OCI-LY1 (cell line): Measurements from ENCODE around the gene TEX28.

ENCODE experiments used
- H2AFZ ChIP-seq: fragments of 200-600 bp; sonication (generic), shearing (Covaris generic); 2 replicates; pipeline ENCODE4 v1.6.0; 2014; ENCODE audit warnings: antibody characterized with exemption, mild to moderate bottlenecking, low read length
- H3F3A ChIP-seq: fragments of 200-600 bp; sonication (generic), shearing (Covaris generic); 2 replicates; pipeline ENCODE4 v1.6.0; 2014; ENCODE audit warnings: mild to moderate bottlenecking, antibody characterized with exemption, low read length, moderate library complexity; ENCODE audit not compliant: insufficient read depth
- H3K27ac ChIP-seq: fragments of 200-600 bp; sonication (generic); 2 replicates; pipeline ENCODE4 v1.5.1; 2014; ENCODE audit warnings: low read length, mixed run types, mild to moderate bottlenecking, low read depth; ENCODE audit not compliant: poor library complexity, severe bottlenecking
- H3K27me3 ChIP-seq: fragments of 200-600 bp; sonication (generic); 2 replicates; pipeline ENCODE4 v1.6.0; 2014; ENCODE audit warnings: antibody characterized with exemption, mild to moderate bottlenecking, low read length, moderate library complexity; ENCODE audit not compliant: insufficient read depth
- H3K36me3 ChIP-seq: fragments of 200-600 bp; sonication (generic); 2 replicates; pipeline ENCODE4 v1.6.1; 2014; ENCODE audit warnings: mild to moderate bottlenecking, antibody characterized with exemption, low read length, moderate library complexity, mixed read lengths; ENCODE audit not compliant: insufficient read depth
- H3K4me1 ChIP-seq: fragments of 200-600 bp; sonication (generic); 2 replicates; pipeline ENCODE4 v1.5.1; 2014; ENCODE audit warnings: mild to moderate bottlenecking, low read length, moderate library complexity; ENCODE audit not compliant: insufficient read depth, severe bottlenecking
- H3K4me2 ChIP-seq: fragments of 200-600 bp; sonication (generic), shearing (Covaris generic); 2 replicates; pipeline ENCODE4 v1.6.1; 2014; ENCODE audit warnings: low read length
- H3K4me3 ChIP-seq: fragments of 200-600 bp; sonication (generic); 2 replicates; pipeline ENCODE4 v1.5.1; 2014; ENCODE audit warnings: low read length, low read depth, mild to moderate bottlenecking, mixed read lengths; ENCODE audit not compliant: poor library complexity, severe bottlenecking
- H3K79me2 ChIP-seq: fragments of 200-600 bp; shearing (Covaris generic); 2 replicates; pipeline ENCODE4 v1.6.1; 2016; ENCODE audit warnings: mixed run types, low read length, mixed read lengths; ENCODE audit not compliant: insufficient read depth
- H3K9ac ChIP-seq: fragments of 200-600 bp; sonication (generic), shearing (Covaris generic); 2 replicates; pipeline ENCODE4 v1.6.1; 2014; ENCODE audit warnings: mild to moderate bottlenecking, low read length, mixed read lengths
- H3K9me2 ChIP-seq: fragments of 200-600 bp; sonication (generic), shearing (Covaris generic); 2 replicates; pipeline ENCODE4 v1.6.1; 2014; ENCODE audit warnings: low read depth, mild to moderate bottlenecking, low read length, mixed read lengths
- H3K9me3 ChIP-seq: fragments of 200-600 bp; shearing (Covaris generic); 2 replicates; pipeline ENCODE4 v1.6.1; 2014; ENCODE audit warnings: low read length, mixed read lengths
- H4K20me1 ChIP-seq: fragments of 200-600 bp; sonication (generic), shearing (Covaris generic); 2 replicates; pipeline ENCODE4 v1.6.0; 2016; ENCODE audit warnings: mild to moderate bottlenecking, low read length; ENCODE audit not compliant: insufficient read depth
- EZH2 ChIP-seq: fragments of 200-600 bp; sonication (generic), shearing (Covaris generic); IDR thresholded peaks from 2 replicates; pipeline ENCODE4 v1.8.0; 2017; ENCODE audit warnings: borderline replicate concordance, mixed run types, mild to moderate bottlenecking, antibody characterized with exemption, low read length, moderate library complexity, mixed read lengths
- TF ChIP-seq, protein P1 (sequence below): fragments of 200-600 bp; sonication (generic), shearing (Covaris generic); IDR thresholded peaks from 2 replicates; pipeline ENCODE4 v1.5.1; 2017; ENCODE audit warnings: mild to moderate bottlenecking, antibody characterized with exemption, low read length, moderate library complexity, mixed read lengths

The TEX28 gene

DNA sequence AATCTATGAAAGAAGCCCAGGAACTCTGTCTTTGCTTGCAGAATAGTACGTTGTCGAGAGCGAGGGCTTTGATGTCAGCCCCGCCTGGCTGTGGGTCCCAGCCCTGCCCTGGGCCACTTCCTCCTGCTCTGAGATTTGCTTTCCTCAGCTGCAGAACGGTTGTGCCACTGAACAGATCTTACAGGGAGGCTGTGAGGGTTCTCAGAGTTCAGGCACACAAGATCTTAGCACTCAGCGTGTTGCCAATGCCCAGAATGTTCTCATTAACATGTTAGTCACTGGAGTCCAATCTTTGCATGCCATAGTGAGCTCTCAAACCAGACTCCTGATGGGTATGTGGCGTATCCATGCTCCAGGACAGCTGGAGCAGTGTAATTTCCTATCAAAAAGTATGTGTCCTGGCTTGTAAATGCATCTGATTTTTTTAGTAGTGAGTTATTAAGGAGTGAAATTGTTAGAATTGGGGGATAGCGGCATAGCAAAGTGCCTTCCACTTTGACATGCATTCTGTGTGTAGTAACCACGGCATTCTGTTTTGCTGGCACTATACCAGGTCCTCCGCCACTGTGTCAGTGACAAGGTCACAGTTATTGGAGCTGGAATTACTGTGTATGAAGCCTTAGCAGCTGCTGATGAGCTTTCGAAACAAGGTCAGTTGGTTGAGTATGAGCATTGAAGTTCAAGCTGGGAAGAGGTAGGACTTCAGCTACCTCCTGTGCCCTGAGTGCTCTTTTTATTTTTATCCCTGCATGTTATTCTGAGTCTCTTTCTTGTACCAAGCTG, 32.3 kb upstream of the TEX28 start:
- no peaks in the 10 kb centered on the region for H3K27me3 ChIP-seq
- no peaks in the 10 kb centered on the region for H3K36me3 ChIP-seq
- no peak overlapping the region for H3K9ac ChIP-seq
- no peaks in the 10 kb centered on the region for H3K9me2 ChIP-seq
- H3F3A ChIP-seq = no peaks in the 10 kb centered on the region
- H4K20me1 ChIP-seq = no peaks in the 10 kb centered on the region
- no peaks in the 10 kb centered on the region for H3K9me3 ChIP-seq
- H3K4me3 ChIP-seq = no peak overlapping the region
- H2AFZ ChIP-seq = no peak overlapping the region
- H3K79me2 ChIP-seq = no peaks in the 10 kb centered on the region
- no peak overlapping the region for H3K27ac ChIP-seq
- no peak overlapping the region for H3K4me2 ChIP-seq
- no peaks in the 10 kb centered on the region for H3K4me1 ChIP-seq
- TF ChIP-seq EZH2 = no peak
- TF ChIP-seq, protein P1, sequence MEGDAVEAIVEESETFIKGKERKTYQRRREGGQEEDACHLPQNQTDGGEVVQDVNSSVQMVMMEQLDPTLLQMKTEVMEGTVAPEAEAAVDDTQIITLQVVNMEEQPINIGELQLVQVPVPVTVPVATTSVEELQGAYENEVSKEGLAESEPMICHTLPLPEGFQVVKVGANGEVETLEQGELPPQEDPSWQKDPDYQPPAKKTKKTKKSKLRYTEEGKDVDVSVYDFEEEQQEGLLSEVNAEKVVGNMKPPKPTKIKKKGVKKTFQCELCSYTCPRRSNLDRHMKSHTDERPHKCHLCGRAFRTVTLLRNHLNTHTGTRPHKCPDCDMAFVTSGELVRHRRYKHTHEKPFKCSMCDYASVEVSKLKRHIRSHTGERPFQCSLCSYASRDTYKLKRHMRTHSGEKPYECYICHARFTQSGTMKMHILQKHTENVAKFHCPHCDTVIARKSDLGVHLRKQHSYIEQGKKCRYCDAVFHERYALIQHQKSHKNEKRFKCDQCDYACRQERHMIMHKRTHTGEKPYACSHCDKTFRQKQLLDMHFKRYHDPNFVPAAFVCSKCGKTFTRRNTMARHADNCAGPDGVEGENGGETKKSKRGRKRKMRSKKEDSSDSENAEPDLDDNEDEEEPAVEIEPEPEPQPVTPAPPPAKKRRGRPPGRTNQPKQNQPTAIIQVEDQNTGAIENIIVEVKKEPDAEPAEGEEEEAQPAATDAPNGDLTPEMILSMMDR = no peak

DNA sequence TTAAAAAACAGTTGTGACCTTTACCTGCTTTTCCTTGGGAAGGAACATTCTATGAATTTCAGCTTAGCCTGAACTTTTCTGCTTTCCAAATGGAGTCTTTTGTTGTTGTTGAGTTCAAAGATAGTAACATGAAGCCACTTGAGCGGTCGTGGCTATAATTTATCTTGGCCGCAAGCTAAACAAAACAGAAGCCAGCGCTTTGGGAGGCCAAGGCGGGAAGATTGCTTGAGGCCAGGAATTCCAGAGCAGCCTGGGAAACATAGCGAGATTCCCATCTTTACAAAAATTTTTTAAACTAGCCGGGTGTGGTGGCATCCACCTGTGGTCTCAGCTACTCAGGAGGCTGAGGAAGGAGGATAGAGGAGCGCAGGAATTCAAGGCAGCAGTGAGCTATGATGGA, 30.6 kb upstream of the TEX28 start:
- no peaks in the 10 kb centered on the region for H3F3A ChIP-seq
- no peaks in the 10 kb centered on the region for H3K79me2 ChIP-seq
- no peak overlapping the region for H3K4me3 ChIP-seq
- no peaks in the 10 kb centered on the region for H3K9me2 ChIP-seq
- H3K4me1 ChIP-seq = peaks cover 4% of the 10 kb centered on the region
- no peak for TF ChIP-seq EZH2
- TF ChIP-seq, protein P1 = no peak
- H2AFZ ChIP-seq = no peak overlapping the region
- H3K36me3 ChIP-seq = no peaks in the 10 kb centered on the region
- H3K27me3 ChIP-seq = no peaks in the 10 kb centered on the region
- H3K27ac ChIP-seq = no peak overlapping the region
- no peaks in the 10 kb centered on the region for H3K9me3 ChIP-seq
- no peaks in the 10 kb centered on the region for H4K20me1 ChIP-seq
- no peak overlapping the region for H3K4me2 ChIP-seq
- no peak overlapping the region for H3K9ac ChIP-seq

GRCh38 chrX:154323537-154323936, 28.6 kb upstream of the TEX28 start:
- H3K36me3 ChIP-seq = no peaks in the 10 kb centered on the region
- no peaks in the 10 kb centered on the region for H3K79me2 ChIP-seq
- no peak overlapping the region for H3K4me3 ChIP-seq
- H3F3A ChIP-seq = no peaks in the 10 kb centered on the region
- no peak overlapping the region for H3K4me2 ChIP-seq
- peaks cover 4% of the 10 kb centered on the region for H3K4me1 ChIP-seq
- no peaks in the 10 kb centered on the region for H3K27me3 ChIP-seq
- no peak overlapping the region for H3K27ac ChIP-seq
- no peaks in the 10 kb centered on the region for H4K20me1 ChIP-seq
- TF ChIP-seq EZH2 = no peak
- TF ChIP-seq, protein P1 = no peak
- no peak overlapping the region for H2AFZ ChIP-seq
- H3K9me3 ChIP-seq = no peaks in the 10 kb centered on the region
- no peak overlapping the region for H3K9ac ChIP-seq
- no peaks in the 10 kb centered on the region for H3K9me2 ChIP-seq
